Body of pancreas (tissue), 4 donors: ENCODE measurements around the gene CCNI2. TPM values are rescaled to one million over a fixed set of nuclear protein-coding genes. Genes with fewer than 3 reads are reported as not detected.
"Not testable (repeated sequence)": the region's sequence is repeated elsewhere in the genome, so short reads cannot be mapped to it uniquely, and the experiment has no call there.

ENCODE experiments used
- ATAC-seq: fragments of 150-250 bp; one replicate; pipeline ENCODE4 v1.9.1; 2016
- DNase-seq, 4 donors: peaks; one replicate each; pipeline ENCODE4 v3.0.0-alpha.2; 2019
- H3K27ac ChIP-seq, 4 donors: fragments of 200-600 bp; sonication (generic); 1 replicate in 3 of 4; 2 replicates in 1 of 4; pipeline versions ENCODE4 v1.5.1 to v1.6.1; 2016 to 2019; ENCODE audit warnings: mild to moderate bottlenecking in 1 of 4, mixed read lengths in 1 of 4, moderate library complexity in 1 of 4
- H3K27me3 ChIP-seq, 2 donors: fragments of 200-600 bp; sonication (generic); one replicate each; pipeline ENCODE4 v1.6.0; 2016; ENCODE audit warnings: mild to moderate bottlenecking in 1 of 2
- H3K36me3 ChIP-seq, 2 donors: fragments of 200-600 bp; sonication (generic); replicated peaks in 1 of 2; 2 replicates each; pipeline ENCODE4 v1.5.1; 2016; ENCODE audit warnings: low read depth in 2 of 2; ENCODE audit not compliant: insufficient read depth in 1 of 2
- H3K4me1 ChIP-seq: fragments of 200-600 bp; sonication (generic); one replicate; pipeline ENCODE4 v1.6.0; 2016
- H3K4me3 ChIP-seq, 2 donors: fragments of 200-600 bp; sonication (generic); 1 replicate in 1 of 2; 2 replicates in 1 of 2; pipeline ENCODE4 v1.5.1; 2016 to 2019
- H3K9me3 ChIP-seq, 3 donors: fragments of 200-600 bp; sonication (generic); 1 replicate in 2 of 3; 2 replicates in 1 of 3; pipeline ENCODE4 v1.5.1; 2016
- CTCF ChIP-seq, 7 experiments: fragments of 450-650 bp in 4 of 7; fragments of 200-600 bp in 3 of 7; sonication (generic) in 3 of 7; IDR thresholded peaks; one replicate each; pipeline ENCODE4 v1.5.1; 2016 to 2019; ENCODE audit warnings: antibody characterized with exemption in 7 of 7
- WGBS, 2 donors: methylation state at CpG; one replicate each; pipeline ENCODE4 v1.1.5; 2017; 5-methylcytosine and 5-hydroxymethylcytosine counted together
- intact Hi-C: fragments of 100-400 bp; cut with DNase I; formaldehyde crosslinking; loops from one replicate; pipeline ENCODE4 v1.15.1; 2023
- total RNA-seq, 2 donors: library from RNA; depleted of rRNA; stranded (reverse); fragments of >200 nt; gene quantifications; one replicate each; pipeline ENCODE4 v1.1.0, GENCODE V29; 2016

Gene CCNI2
- total RNA-seq, 2 donors from 2014 or later, result 0.99 to 1.6 TPM

GRCh38 chr5:132802044-132802684 lies 54.9 kb downstream of the CCNI2 start:
- TF ChIP-seq CTCF (IDR thresholded peaks at IDR 0.05), result no peak
- H3K4me1 ChIP-seq, result peaks cover 6% of the 10 kb centered on the region
- no peaks in the 10 kb centered on the region for H3K27me3 ChIP-seq
- H3K9me3 ChIP-seq, result no peaks in the 10 kb centered on the region
- no peaks in the 10 kb centered on the region for H3K36me3 ChIP-seq
- H3K4me3 ChIP-seq, result no peak overlapping the region
- no peak overlapping the region for H3K27ac ChIP-seq
- 80 to 84% methylated on average over 5 of the region's 5 CpGs for WGBS, 2 donors
- DNase-seq (no peak), ATAC-seq (no peak)
- intact Hi-C loops, result no loop called here

GRCh38 chr5:132802685-132803066 lies 55.5 kb downstream of the CCNI2 start:
- H3K9me3 ChIP-seq, DNase-seq, intact Hi-C loops, H3K27ac ChIP-seq, H3K27me3 ChIP-seq, H3K4me3 ChIP-seq, H3K36me3 ChIP-seq, ATAC-seq: not testable (repeated sequence)
- peaks cover 11% of the 10 kb centered on the region for H3K4me1 ChIP-seq
- WGBS, 2 donors, result 74 to 83% methylated on average over 5 of the region's 5 CpGs

Other genes with a start within 250 kb of the CCNI2 start
- gene IL5, start 203.9 kb upstream of the CCNI2 start, total RNA-seq, result not detected
- 10 to 100 TPM; 18.7 to 42.5 TPM for gene RAD50, start 190.4 kb upstream of the CCNI2 start, total RNA-seq
- gene IL13, start 89.3 kb upstream of the CCNI2 start, total RNA-seq, result not detected
- not detected for gene IL4, start 73.4 kb upstream of the CCNI2 start, total RNA-seq
- gene KIF3A, start 9.9 kb upstream of the CCNI2 start, total RNA-seq, result 1 to 10 TPM; 5.9 to 8.8 TPM
- 10 to 100 TPM; 27.5 to 27.7 TPM for gene SEPTIN8, start 29.8 kb downstream of the CCNI2 start, total RNA-seq
- 1 to 10 TPM; 7.3 to 9.6 TPM for gene SOWAHA, start 65.9 kb downstream of the CCNI2 start, total RNA-seq
- gene SHROOM1, start 83.2 kb downstream of the CCNI2 start, total RNA-seq, result 10 to 100 TPM; 19.5 to 27.4 TPM
- under 1 TPM; 0.26 to 0.33 TPM for gene GDF9, start 119.0 kb downstream of the CCNI2 start, total RNA-seq
- gene UQCRQ, start 119.2 kb downstream of the CCNI2 start, total RNA-seq, result 10 to 100 TPM; 55.3 to 84.4 TPM
- gene LEAP2, start 126.2 kb downstream of the CCNI2 start, total RNA-seq, result 1 to 10 TPM; 3.4 to 9.6 TPM
- 10 to 100 TPM; 31.4 to 32.3 TPM for gene AFF4, start 216.2 kb downstream of the CCNI2 start, total RNA-seq